RWPE2 (cell line): ENCODE data around the gene HELT.

ENCODE experiments used
- ATAC-seq: fragments of 200-7000 bp; cut with Tn5 transposase; 3 replicates; pipeline ENCODE4 v1.9.1; 2021; ENCODE audit warnings: low read depth
- DNase-seq: peaks from one replicate; pipeline ENCODE4 v3.0.0-alpha.2; 2020; ENCODE audit warnings: low spot score
- H3K27ac ChIP-seq: fragments of 450-650 bp; 2 replicates; pipeline ENCODE4 v1.5.1; 2017; ENCODE audit warnings: mild to moderate bottlenecking; ENCODE audit not compliant: poor library complexity, severe bottlenecking
- H3K27me3 ChIP-seq: fragments of 250-450 bp; sonication (Bioruptor Pico); 2 replicates; pipeline ENCODE4 v1.5.1; 2021; ENCODE audit warnings: mild to moderate bottlenecking, moderate library complexity; ENCODE audit not compliant: insufficient read depth, poor library complexity, severe bottlenecking
- H3K36me3 ChIP-seq: fragments of 250-450 bp; sonication (Bioruptor Pico); 2 replicates; pipeline ENCODE4 v1.5.1; 2020; ENCODE audit warnings: low read depth, mild to moderate bottlenecking, moderate library complexity
- H3K4me1 ChIP-seq: fragments of 250-450 bp; sonication (Bioruptor Pico); 2 replicates; pipeline ENCODE4 v1.5.1; 2021; ENCODE audit warnings: mild to moderate bottlenecking, moderate library complexity; ENCODE audit not compliant: insufficient read depth, poor library complexity, severe bottlenecking
- H3K4me3 ChIP-seq: fragments of 250-450 bp; sonication (Bioruptor Pico); 2 replicates; pipeline ENCODE4 v1.5.1; 2021; ENCODE audit warnings: mild to moderate bottlenecking, moderate library complexity; ENCODE audit not compliant: severe bottlenecking
- H3K9me3 ChIP-seq: fragments of 250-450 bp; sonication (Bioruptor Pico); 2 replicates; pipeline ENCODE4 v1.5.1; 2021; ENCODE audit warnings: mild to moderate bottlenecking, moderate library complexity; ENCODE audit not compliant: severe bottlenecking
- CTCF ChIP-seq: fragments of 450-650 bp; IDR thresholded peaks from one replicate; pipeline ENCODE4 v1.5.1; 2017; ENCODE audit warnings: mild to moderate bottlenecking, moderate library complexity; ENCODE audit not compliant: poor library complexity, severe bottlenecking

Gene HELT

GRCh38 chr4:185053746-185054145, 35.5 kb downstream of the HELT start:
- H3K27ac ChIP-seq: no peak overlapping the region
- no peaks in the 10 kb centered on the region for H3K4me1 ChIP-seq
- no peaks in the 10 kb centered on the region for H3K36me3 ChIP-seq
- DNase-seq: no peak
- no peak overlapping the region for H3K4me3 ChIP-seq
- H3K9me3 ChIP-seq: no peaks in the 10 kb centered on the region
- no peaks in the 10 kb centered on the region for H3K27me3 ChIP-seq
- no peak for ATAC-seq
- no peak for TF ChIP-seq CTCF

GRCh38 chr4:185054272-185054671, 36.0 kb downstream of the HELT start:
- DNase-seq (no peak), ATAC-seq (no peak)
- no peaks in the 10 kb centered on the region for H3K27me3 ChIP-seq
- H3K9me3 ChIP-seq: no peaks in the 10 kb centered on the region
- no peak overlapping the region for H3K4me3 ChIP-seq
- no peaks in the 10 kb centered on the region for H3K36me3 ChIP-seq
- TF ChIP-seq CTCF: no peak
- no peaks in the 10 kb centered on the region for H3K4me1 ChIP-seq
- H3K27ac ChIP-seq: no peak overlapping the region

- no peaks in the 10 kb centered on the region for H3K9me3 ChIP-seq
- no peak for DNase-seq
- no peaks in the 10 kb centered on the region for H3K27me3 ChIP-seq
- no peak for ATAC-seq
- TF ChIP-seq CTCF: no peak
- no peak overlapping the region for H3K27ac ChIP-seq
- no peaks in the 10 kb centered on the region for H3K4me1 ChIP-seq
- H3K4me3 ChIP-seq: no peak overlapping the region
- no peaks in the 10 kb centered on the region for H3K36me3 ChIP-seq
These were observed 36.6 kb downstream of the HELT start for GRCh38 chr4:185054886-185055285.

- TF ChIP-seq CTCF: no peak
- Histone ChIP-seq H3K27me3 (no peaks in the 10 kb centered on the region), H3K4me1 (no peaks in the 10 kb centered on the region), H3K4me3 (no peak overlapping the region), H3K27ac (no peak overlapping the region), H3K36me3 (no peaks in the 10 kb centered on the region), H3K9me3 (no peaks in the 10 kb centered on the region)
- ATAC-seq: no peak
- no peak for DNase-seq
These were observed 43.3 kb downstream of the HELT start for GRCh38 chr4:185061610-185062009.

- no peak for TF ChIP-seq CTCF
- H3K9me3 ChIP-seq: no peaks in the 10 kb centered on the region
- no peak overlapping the region for H3K27ac ChIP-seq
- no peaks in the 10 kb centered on the region for H3K4me1 ChIP-seq
- no peak for DNase-seq
- no peaks in the 10 kb centered on the region for H3K36me3 ChIP-seq
- ATAC-seq: no peak
- H3K4me3 ChIP-seq: no peak overlapping the region
- H3K27me3 ChIP-seq: no peaks in the 10 kb centered on the region
These were observed 44.3 kb downstream of the HELT start for GRCh38 chr4:185062606-185063005.
